ENCODE results near the gene ANKLE1. TPM values are rescaled to one million over a fixed set of nuclear protein-coding genes. Genes with fewer than 3 reads are reported as not detected.
A peak's percentile ranks its signal among the peaks of the same experiment; 100 is the strongest.

ANKLE1 gene
- total RNA-seq, 4 donors from 2014 or later: 0.30 to 2.5 (median 1.5) TPM

GRCh38 chr19:17304386-17305215 lies 22.9 kb downstream of the ANKLE1 start:
- Histone ChIP-seq H3K27ac (peak overlapping the region; percentile 11), H3K9me3 (no peaks in the 10 kb centered on the region), H3K4me3 (no peak overlapping the region), H3K36me3 (no peaks in the 10 kb centered on the region), H3K27me3 (no peaks in the 10 kb centered on the region), H3K4me1 (peaks cover 56% of the 10 kb centered on the region)
- TF ChIP-seq EP300 (IDR thresholded peaks at IDR 0.05) (no peak), POLR2A (IDR thresholded peaks at IDR 0.05) (no peak), CTCF (IDR thresholded peaks at IDR 0.05) (no peak), POLR2AphosphoS5 (IDR thresholded peaks at IDR 0.05) (no peak)
- no peak for DNase-seq (ENCODE audit: low spot score in 2 of 2)
- 47% methylated on average over 9 of the region's 12 CpGs for WGBS

- 0% methylated on average over 6 of the region's 7 CpGs for WGBS
- peak overlapping the region; percentile 92 for H3K27ac ChIP-seq
- H3K36me3 ChIP-seq: no peaks in the 10 kb centered on the region
- no peaks in the 10 kb centered on the region for H3K9me3 ChIP-seq
- peak overlapping the region; percentile 68 for H3K4me3 ChIP-seq
- peaks cover 60% of the 10 kb centered on the region for H3K4me1 ChIP-seq
- TF ChIP-seq POLR2A (IDR thresholded peaks at IDR 0.05) (no peak), EP300 (IDR thresholded peaks at IDR 0.05) (no peak), CTCF (IDR thresholded peaks at IDR 0.05) (no peak), POLR2AphosphoS5 (IDR thresholded peaks at IDR 0.05) (peak in 2 of 3 donors; percentile 63 to 88)
- no peaks in the 10 kb centered on the region for H3K27me3 ChIP-seq
- DNase-seq (ENCODE audit: low spot score in 2 of 2): no peak
Measured at GRCh38 chr19:17305216-17305516, 23.5 kb downstream of the ANKLE1 start.

GRCh38 chr19:17305517-17306284 lies 24.0 kb downstream of the ANKLE1 start, which contains the start of gene MRPL34:
Gene MRPL34, plus strand, starts transcription at chr19:17305872. Its CDS starts 21 bp downstream, at chr19:17305893.
- peak; percentile 97 to 98 for DNase-seq (ENCODE audit: low spot score in 2 of 2)
- peaks cover 65% of the 10 kb centered on the region for H3K4me1 ChIP-seq
- TF ChIP-seq POLR2A (IDR thresholded peaks at IDR 0.05): peak in 1 of 2 donors; percentile 11
- TF ChIP-seq CTCF (IDR thresholded peaks at IDR 0.05): peak; percentile 71 to 79
- peak in 2 of 3 donors; percentile 11 to 71 for TF ChIP-seq POLR2AphosphoS5 (IDR thresholded peaks at IDR 0.05)
- no peak for TF ChIP-seq EP300 (IDR thresholded peaks at IDR 0.05)
- peak within 1 kb of the TSS; percentile 68 for H3K4me3 ChIP-seq
- H3K27ac ChIP-seq: peak within 1 kb of the TSS; percentile 92
- no peaks in the 10 kb centered on the region for H3K27me3 ChIP-seq
- H3K36me3 ChIP-seq: no peaks in the 10 kb centered on the region
- no peaks in the 10 kb centered on the region for H3K9me3 ChIP-seq
- WGBS: 0% methylated on average over 44 of the region's 55 CpGs

GRCh38 chr19:17306285-17306714 lies 24.6 kb downstream of the ANKLE1 start:
- Histone ChIP-seq H3K27ac (peak overlapping the region; percentile 92), H3K27me3 (no peaks in the 10 kb centered on the region), H3K36me3 (no peaks in the 10 kb centered on the region), H3K4me3 (peak overlapping the region; percentile 68), H3K9me3 (no peaks in the 10 kb centered on the region), H3K4me1 (peaks cover 71% of the 10 kb centered on the region)
- TF ChIP-seq EP300 (IDR thresholded peaks at IDR 0.05) (no peak), POLR2AphosphoS5 (IDR thresholded peaks at IDR 0.05) (no peak), CTCF (IDR thresholded peaks at IDR 0.05) (no peak), POLR2A (IDR thresholded peaks at IDR 0.05) (no peak)
- 6% methylated on average over 27 of the region's 28 CpGs for WGBS
- DNase-seq (ENCODE audit: low spot score in 2 of 2): no peak

- no peak for DNase-seq (ENCODE audit: low spot score in 2 of 2)
- TF ChIP-seq CTCF (IDR thresholded peaks at IDR 0.05): no peak
- no peak for TF ChIP-seq POLR2A (IDR thresholded peaks at IDR 0.05)
- no peak for TF ChIP-seq POLR2AphosphoS5 (IDR thresholded peaks at IDR 0.05)
- no peak for TF ChIP-seq EP300 (IDR thresholded peaks at IDR 0.05)
- no peaks in the 10 kb centered on the region for H3K9me3 ChIP-seq
- peaks cover 68% of the 10 kb centered on the region for H3K4me1 ChIP-seq
- peaks cover 3% of the 10 kb centered on the region for H3K36me3 ChIP-seq
- no peak overlapping the region for H3K27ac ChIP-seq
- WGBS: 87% methylated on average over 8 of the region's 8 CpGs
- no peak overlapping the region for H3K4me3 ChIP-seq
- H3K27me3 ChIP-seq: no peaks in the 10 kb centered on the region
Measured at GRCh38 chr19:17307876-17308377, 26.2 kb downstream of the ANKLE1 start.

Data from suprapubic skin (tissue), 4 donors.